ENCODE data around the gene MYO7B.

DNA sequence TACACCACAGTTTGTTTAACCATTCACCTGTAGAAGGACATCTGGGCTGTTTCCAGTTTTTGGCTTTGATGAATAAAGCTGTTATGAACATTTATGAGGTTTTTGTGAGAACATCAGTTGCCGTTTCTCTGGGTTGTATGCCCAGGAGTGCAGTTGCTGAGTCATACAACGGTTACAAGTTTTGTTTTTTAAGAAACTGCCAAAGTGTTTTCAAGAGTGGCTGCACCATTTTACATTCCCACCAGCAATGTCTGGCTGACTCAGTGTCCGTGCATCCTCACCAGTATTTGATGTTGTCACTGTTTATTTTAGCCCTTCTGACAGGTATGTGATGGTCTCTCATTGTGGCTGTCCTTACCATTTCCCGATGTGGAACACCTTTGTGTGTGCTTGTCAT, 62.5 kb downstream of the MYO7B start:
- no peak for TF ChIP-seq POLR2A (IDR thresholded peaks at IDR 0.05)
- TF ChIP-seq, protein P1, sequence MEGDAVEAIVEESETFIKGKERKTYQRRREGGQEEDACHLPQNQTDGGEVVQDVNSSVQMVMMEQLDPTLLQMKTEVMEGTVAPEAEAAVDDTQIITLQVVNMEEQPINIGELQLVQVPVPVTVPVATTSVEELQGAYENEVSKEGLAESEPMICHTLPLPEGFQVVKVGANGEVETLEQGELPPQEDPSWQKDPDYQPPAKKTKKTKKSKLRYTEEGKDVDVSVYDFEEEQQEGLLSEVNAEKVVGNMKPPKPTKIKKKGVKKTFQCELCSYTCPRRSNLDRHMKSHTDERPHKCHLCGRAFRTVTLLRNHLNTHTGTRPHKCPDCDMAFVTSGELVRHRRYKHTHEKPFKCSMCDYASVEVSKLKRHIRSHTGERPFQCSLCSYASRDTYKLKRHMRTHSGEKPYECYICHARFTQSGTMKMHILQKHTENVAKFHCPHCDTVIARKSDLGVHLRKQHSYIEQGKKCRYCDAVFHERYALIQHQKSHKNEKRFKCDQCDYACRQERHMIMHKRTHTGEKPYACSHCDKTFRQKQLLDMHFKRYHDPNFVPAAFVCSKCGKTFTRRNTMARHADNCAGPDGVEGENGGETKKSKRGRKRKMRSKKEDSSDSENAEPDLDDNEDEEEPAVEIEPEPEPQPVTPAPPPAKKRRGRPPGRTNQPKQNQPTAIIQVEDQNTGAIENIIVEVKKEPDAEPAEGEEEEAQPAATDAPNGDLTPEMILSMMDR (IDR thresholded peaks at IDR 0.05 in 8 of 11, conservative IDR thresholded peaks at IDR 0.05 in 3 of 11) = no peak
